GM19324 (cell line): ENCODE data around the gene C10orf120.

Experiments
- ATAC-seq: cut with Tn5 transposase; IDR thresholded peaks from one replicate; pipeline ENCODE4 v1.9.1; 2021; ENCODE audit warnings: mild to moderate bottlenecking, moderate library complexity; ENCODE audit not compliant: unreplicated experiment, low FRiP score

C10orf120 gene

DNA sequence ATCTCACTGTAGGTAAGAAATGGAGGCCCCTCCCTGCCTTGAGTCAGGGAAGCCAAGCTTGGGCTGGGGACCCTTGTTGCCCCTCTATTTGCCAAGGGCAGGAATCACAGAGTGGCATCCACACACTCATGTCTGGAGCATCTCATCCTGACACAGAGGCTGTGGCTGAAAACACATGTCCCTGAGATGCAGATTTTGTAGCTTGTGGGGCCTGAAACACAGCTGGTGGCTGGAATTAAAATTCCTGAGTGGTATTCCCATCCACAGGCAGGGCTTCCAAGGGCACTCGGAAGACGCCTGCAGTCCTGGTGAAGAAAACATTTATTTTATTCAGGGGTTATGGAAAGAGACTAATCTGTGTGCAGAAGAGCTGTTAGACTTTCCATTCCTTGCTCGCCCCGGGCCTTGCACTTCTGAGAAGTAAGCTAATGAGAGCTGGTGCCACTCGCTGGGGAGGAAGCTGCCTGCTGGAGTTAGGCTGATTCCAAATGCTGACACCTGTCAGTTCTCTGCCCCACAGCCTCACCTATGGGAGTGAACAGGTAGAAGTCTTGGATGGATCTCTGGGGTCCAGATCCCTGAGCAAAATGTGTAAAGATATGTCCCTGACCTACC is 36.0 kb downstream of the C10orf120 start:
- no peak for ATAC-seq

DNA sequence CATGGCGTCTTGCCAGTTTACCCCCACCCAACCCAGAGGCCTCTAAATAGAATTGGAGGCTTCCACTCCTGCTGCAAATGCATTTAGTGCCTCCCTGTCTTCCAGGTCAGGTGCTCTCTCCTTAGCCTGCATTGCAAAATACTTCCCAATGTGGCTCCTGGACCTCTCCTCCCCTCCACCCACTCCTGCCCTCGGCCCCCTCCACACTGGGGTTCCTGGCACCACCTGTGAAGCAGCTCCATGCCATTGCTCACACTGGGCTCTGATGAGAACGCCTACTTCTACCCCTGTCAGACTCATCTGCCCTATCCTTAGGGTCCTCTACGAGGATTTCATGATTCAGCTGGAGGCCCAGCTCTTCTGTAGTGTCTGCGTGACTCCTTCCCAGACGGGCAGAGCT is 37.4 kb downstream of the C10orf120 start:
- no peak for ATAC-seq

DNA sequence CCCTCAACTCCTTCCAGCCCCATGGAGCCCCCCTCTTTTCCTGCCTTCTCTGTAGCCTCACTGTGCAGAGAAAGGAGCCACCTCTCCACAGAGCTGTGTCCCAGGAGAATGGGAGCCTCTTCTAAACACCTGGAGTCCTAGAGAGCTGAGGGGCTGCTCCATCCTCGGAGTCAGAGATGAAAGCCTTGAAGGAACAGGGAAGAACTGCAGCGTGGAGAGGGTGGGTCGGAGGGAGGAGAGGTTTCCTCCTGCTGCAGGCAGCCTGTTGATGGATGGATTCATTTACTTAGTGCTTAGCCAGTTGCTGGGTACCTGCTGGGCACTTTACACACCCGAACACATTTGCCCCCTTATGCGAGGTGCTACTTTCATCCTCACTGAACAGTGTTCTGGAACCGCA is 39.0 kb downstream of the C10orf120 start:
- no peak for ATAC-seq

DNA sequence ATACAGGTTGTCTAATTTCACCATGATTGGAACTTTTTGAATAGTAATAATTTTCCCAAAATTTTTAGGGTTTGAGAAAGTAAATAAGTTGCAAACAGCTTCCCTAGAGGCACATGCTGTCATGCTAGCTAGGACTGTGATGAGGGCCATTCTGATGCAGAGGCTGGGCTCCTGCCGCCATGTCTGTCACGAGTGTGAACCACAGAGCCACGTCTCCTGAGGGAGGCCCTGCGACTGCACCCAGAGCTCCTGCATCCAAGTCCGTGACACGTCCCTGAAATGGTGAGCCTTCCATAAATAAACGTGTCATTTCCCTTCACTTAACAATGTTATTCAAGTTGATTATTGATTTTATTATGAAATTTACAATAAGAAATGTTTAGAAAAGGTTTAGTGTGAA is 40.0 kb downstream of the C10orf120 start:
- ATAC-seq = no peak

DNA sequence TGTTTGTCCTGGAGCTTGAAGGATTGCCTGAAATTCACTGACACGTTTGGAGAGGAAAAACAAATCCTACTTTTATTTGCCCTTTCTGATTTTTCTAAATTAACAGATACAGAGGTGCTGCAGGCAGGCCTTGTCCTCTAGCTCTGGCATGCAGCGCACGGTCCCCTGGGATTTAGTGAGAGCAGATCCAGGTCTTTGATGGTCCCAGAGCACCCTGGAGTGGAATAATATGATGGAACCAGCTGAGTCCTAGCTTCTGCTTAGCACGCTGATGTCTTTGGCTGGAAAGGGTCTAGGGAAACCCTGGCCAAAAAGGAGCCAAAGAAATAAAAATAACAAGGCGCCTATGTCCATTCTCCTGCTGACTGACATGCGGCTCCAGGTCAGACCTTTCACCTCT is 40.5 kb downstream of the C10orf120 start:
- no peak for ATAC-seq

DNA sequence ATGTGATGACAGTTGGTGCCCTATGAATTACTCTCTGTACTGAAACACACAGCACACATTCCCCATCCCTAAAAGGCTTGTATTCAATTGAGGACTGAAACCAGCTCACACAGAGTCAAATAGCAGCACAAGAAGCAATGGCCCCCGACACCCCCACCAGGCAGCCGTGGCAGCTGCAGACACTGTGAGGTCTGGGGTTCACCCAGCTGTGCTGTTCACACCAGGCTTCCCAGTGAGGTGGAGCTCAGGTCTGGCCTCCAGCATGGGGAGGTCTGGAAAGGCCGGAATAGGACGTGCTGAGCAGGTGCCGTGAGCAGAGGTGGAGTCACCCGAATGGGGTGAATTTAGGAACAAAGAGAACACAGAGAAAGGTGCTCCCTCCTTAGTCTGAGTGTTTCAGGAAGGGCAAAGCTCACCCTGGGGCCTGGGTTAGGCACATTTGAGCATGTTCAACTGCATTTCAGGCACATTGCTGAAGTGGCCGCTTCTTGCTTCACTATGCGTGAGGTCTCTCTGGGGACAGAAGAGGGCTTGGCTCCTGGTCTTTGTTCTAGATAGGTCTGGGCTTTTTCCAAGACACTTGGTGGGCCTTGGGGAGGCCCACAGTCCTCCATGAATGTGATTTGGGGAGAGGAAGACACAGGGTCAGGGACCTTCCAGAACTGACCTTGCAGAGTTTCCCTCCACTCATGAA is 41.1 kb downstream of the C10orf120 start:
- ATAC-seq = no peak

DNA sequence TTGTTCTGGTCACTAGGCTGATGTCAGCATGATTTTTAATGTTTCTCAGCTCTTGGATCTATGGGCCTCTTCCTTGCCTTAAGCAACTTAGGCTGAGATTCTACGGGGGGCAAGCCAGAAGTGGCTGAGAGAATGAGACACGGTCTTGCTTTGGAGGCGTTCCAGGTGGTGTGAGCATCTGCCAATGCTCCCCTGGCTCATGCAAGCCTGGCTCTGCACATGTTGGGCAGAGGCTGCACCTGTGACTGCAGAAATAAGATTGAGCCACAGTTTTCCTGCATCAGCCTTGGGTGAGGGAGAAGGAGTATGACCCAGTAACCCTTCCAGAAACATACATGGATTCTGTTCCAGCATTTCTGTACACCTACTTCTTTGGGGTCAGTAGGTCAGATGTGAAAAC is 41.9 kb downstream of the C10orf120 start:
- ATAC-seq = no peak

DNA sequence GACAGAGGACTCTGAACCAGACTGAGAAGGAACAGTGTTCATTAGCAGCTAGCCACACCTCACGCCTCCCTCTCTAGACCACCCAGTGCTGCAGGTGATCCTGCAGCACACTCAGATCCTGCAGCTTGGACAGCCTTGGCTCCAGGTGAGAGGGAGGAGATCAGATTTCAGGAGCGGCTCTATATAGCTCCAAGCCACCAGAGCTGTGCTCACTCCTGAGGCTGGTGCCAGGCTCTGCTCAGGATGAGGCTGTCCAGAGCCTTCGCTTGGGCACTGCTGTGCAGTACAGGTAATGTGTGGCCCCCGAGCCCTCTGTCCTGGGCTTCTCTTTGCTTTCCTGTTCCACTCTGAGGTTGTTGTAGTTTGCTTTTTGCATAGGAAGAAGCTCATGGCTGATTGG is 42.4 kb downstream of the C10orf120 start:
- ATAC-seq = no peak

DNA sequence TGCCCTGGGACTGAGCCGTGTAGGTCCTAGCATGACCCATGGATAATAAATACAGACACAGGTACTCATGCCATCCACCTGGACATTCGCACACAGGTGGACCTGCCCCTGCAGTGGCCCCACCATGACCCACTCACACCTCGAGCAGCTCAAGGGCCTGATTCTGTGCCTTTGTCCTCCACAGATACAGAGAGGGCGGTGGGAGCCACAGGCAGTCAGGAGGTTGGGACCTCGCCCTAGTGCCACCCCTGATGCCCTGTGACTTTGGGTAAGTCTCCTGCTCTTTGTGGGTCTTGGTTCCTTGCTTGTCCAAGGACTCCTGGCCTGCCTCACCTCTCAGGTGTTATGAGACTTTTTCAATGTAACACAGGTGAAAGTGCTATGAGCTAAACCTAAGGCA is 42.9 kb downstream of the C10orf120 start:
- ATAC-seq = no peak

DNA sequence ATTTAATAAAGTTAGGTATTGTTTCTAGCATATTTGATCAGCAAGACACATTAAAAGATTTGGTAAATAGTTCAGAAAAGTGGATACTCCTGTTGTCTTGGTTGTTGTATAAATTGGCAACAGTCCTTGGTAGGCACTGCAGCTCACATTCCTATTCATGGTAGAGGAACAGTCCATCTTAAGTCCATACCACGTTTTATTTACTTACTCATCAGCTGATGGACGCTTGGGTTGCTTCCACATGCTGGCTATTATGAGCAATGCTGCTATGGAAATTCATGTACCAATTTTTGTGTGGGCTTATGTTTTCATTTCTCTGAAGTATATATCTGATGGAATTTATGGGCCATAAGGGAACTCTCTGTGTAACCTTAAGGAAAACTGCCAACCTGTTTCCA is 43.3 kb downstream of the C10orf120 start:
- ATAC-seq = no peak

DNA sequence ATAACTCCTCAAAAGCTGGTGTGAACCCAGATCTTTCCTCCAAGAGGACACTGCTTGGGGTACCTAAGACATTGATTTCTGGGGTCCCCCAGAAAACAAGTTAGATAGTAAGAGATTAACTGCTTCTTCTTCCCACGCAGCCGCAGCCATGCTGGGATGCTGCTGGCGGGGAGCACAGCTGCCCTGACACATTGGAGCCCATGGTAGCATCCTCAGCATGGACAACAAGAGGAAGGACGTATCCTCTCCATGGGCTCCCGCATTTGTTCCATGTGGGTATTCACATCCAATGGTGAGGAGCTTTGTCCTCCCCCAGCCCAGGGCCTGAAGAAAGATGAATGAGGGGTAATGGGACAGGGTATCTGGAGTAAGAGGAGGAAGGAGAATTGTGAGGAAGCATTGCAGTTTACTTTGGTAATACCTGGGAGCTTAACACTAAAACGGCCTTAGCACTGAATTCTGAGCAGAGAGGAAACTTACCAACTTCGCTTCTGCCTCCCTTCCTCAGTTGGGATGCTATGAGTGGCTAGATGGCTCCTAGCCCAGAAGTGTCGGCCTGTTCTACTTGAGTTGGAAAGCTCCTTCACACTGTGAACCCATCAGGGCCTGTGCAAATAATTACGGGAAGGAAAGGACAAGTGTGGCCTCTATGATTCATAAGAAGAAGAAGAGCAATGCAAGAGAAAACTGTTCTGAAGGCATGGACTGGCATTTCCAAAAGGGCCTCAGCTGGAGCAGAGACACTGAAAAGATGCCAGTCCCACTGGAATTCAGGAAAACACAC is 43.9 kb downstream of the C10orf120 start:
- no peak for ATAC-seq

DNA sequence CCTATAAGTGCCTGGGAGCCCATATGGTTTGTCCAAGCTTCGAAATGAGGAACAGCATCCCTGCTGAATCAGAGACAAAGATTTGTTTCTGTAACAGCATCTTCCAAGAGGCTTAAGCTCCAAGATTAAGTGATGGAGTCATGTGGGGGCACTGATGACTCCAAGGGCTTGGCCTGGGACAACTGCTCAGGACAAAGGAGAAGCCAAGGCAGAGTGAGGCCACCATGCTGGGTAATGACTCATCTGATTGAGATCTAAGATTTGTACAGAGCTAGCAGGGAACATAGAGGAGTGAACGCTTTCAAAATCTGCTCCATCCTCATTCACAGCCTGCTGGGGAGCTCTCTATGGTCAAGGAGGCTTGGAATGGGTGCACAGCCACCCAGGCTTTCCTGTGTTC is 49.3 kb downstream of the C10orf120 start:
- no peak for ATAC-seq

DNA sequence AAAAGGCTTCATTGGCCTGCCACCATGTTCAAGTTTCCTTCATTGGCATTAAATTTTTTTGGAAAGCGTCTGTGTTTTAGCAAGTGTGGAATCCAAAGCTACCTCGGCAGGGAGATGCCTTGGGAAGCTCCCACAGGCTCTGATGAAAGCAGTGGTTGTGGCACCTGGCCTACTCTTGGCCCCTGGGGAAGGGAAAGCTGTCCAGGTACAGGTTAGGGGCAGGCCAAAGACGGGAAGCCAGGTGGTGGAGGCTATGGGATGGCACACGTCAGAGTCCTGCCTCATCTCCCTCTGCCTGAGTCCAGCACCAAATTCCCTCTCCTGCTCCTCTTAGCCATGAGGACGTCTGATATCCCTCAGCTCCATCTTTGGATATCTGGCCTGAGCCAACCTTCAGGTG is 49.7 kb downstream of the C10orf120 start:
- ATAC-seq = no peak

DNA sequence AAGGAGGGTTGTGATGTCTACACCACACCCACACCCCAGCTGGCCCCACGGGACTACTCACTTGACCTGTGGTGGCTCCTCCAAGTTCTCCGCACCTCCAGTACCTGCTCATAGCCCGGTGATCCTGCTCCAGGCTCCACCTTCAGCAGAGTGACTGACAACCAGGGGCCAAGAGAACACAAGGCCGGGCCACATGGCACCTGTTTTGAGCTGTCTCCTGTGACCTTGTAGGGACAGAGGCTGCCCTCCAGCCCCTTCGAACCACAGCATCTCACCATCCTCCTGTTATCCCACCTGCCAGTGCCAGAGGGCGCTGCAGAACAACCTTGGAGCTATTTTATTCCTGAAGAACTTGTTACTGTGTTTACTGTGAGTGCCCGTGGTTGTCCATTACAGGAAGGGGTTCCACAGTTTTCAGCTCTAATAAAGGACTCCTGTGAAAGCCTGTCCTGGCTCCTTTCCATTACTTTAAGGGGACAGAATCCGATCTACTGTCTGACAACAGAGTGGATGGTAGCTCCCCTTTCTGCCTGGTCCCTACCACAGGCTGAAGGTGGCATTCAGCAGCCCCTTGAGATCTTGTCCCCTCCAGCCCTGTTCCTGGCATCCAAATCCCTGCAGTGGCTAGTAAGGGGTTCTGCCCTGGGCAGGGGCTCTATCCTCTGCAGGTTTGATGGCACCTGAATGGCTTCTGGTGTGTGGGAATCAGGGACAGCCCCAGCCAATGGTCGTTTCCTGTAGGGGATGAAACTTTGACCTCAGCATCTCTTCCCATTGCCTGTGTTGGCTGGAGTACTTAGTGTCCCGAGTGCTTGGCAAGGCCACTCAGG is 50.8 kb downstream of the C10orf120 start:
- ATAC-seq = no peak
